Panc1 (cell line): ENCODE results near the gene TGIF1. TPM values are rescaled to one million over a fixed set of nuclear protein-coding genes. Genes with fewer than 3 reads are reported as not detected.

ENCODE experiments used
- ATAC-seq: fragments of 200-7000 bp; cut with Tn5 transposase; 2 replicates; pipeline ENCODE4 v1.9.1; 2020; ENCODE audit warnings: mild to moderate bottlenecking, moderate library complexity
- BruUV-seq: library from RNA; stranded (reverse); fragments of 400-500 nt; replicated peaks from 2 replicates; lab custom pipeline; 2021; lab: Mats Ljungman, UMichigan
- CTCF ChIA-PET: fragments of 300-600 bp; sonication (Branson Sonifier 250); formaldehyde crosslinking; loops from one replicate; lab custom pipeline; 2022; ENCODE audit warnings: antibody characterized with exemption; lab: Charles Lee
- POLR2A ChIA-PET: fragments of 300-600 bp; sonication (Branson Sonifier 250); formaldehyde crosslinking; loops from one replicate; lab custom pipeline; 2022; ENCODE audit warnings: antibody characterized with exemption; lab: Charles Lee
- DNase-seq: peaks from one replicate; pipeline ENCODE4 v3.0.0-alpha.2; 2010; ENCODE audit warnings: low read depth, low spot score
- H3K27ac ChIP-seq: 2 replicates; pipeline ENCODE4 v1.5.1; 2011; ENCODE audit warnings: mild to moderate bottlenecking, low read length, inconsistent platforms
- H3K27me3 ChIP-seq: fragments of 200-500 bp; sonication (Bioruptor generic); 2 replicates; pipeline ENCODE4 v1.6.0; 2014; ENCODE audit warnings: low read length, inconsistent platforms; ENCODE audit not compliant: control insufficient read depth, insufficient read depth
- H3K36me3 ChIP-seq: fragments of 200-500 bp; sonication (Bioruptor generic); 2 replicates; pipeline ENCODE4 v1.5.1; 2014; ENCODE audit warnings: inconsistent platforms, mild to moderate bottlenecking, low read length, moderate library complexity; ENCODE audit not compliant: control insufficient read depth, insufficient read depth
- H3K4me1 ChIP-seq: 2 replicates; pipeline ENCODE4 v1.5.1; 2011; ENCODE audit warnings: inconsistent platforms, mild to moderate bottlenecking, low read length, moderate library complexity; ENCODE audit not compliant: control insufficient read depth, insufficient read depth
- H3K4me3 ChIP-seq, 2 experiments: 2 replicates each; pipeline ENCODE4 v1.5.1; 2011 to 2012; ENCODE audit warnings: low read depth in 2 of 2, low read length in 2 of 2, mild to moderate bottlenecking in 2 of 2, inconsistent platforms in 1 of 2, moderate library complexity in 1 of 2
- H3K9me3 ChIP-seq: fragments of 200-500 bp; sonication (Bioruptor generic); 2 replicates; pipeline ENCODE4 v1.5.1; 2014; ENCODE audit warnings: low read depth, mild to moderate bottlenecking, inconsistent platforms, low read length, moderate library complexity; ENCODE audit not compliant: control insufficient read depth, insufficient read depth
- POLR2AphosphoS5 ChIP-seq: IDR thresholded peaks from 2 replicates; pipeline ENCODE4 v1.6.1; 2012; ENCODE audit warnings: mild to moderate bottlenecking, low read depth, low read length, moderate library complexity
- REST ChIP-seq, 2 experiments: IDR thresholded peaks; 2 replicates each; pipeline ENCODE4 v1.6.1; 2011 to 2012; ENCODE audit warnings: low read depth in 2 of 2, control low read depth in 1 of 2, low read length in 1 of 2, mild to moderate bottlenecking in 1 of 2, moderate library complexity in 1 of 2; ENCODE audit not compliant: insufficient read depth in 1 of 2
- SIN3A ChIP-seq: IDR thresholded peaks from 2 replicates; pipeline ENCODE4 v1.6.1; 2012; ENCODE audit warnings: low read depth, mild to moderate bottlenecking, low read length, moderate library complexity, borderline replicate concordance; ENCODE audit not compliant: insufficient read depth
- TCF7L2 ChIP-seq: IDR thresholded peaks from 2 replicates; pipeline ENCODE4 v1.6.1; 2011; ENCODE audit warnings: mild to moderate bottlenecking, low read depth, low read length, inconsistent platforms
- in situ Hi-C: cut with HindIII; loops from 2 replicates; pipeline ENCODE4 v1.10.0; 2016; ENCODE audit warnings: low sequenced_read_pairs, low pct_unique_long_range_greater_than_20kb
- intact Hi-C: fragments of 100-400 bp; cut with micrococcal nuclease; formaldehyde crosslinking; loops from one replicate; pipeline ENCODE4 v1.10.0; 2022; ENCODE audit not compliant: unreplicated experiment
- total RNA-seq: library from RNA; stranded (reverse); gene quantifications from one replicate; pipeline ENCODE4 v1.2.1, GENCODE V29; 2021; ENCODE audit not compliant: unreplicated experiment
- TF ChIP-seq, protein P1 (sequence below): fragments of 450-650 bp; IDR thresholded peaks from 2 replicates; pipeline ENCODE4 v1.5.1; 2017; ENCODE audit warnings: mild to moderate bottlenecking

Gene TGIF1
- total RNA-seq, 1 experiment from 2014 or later = 171 TPM

- no peaks in the 10 kb centered on the region; the same call in 1 of the 2 replicates for H3K9me3 ChIP-seq
- H3K27ac ChIP-seq = peak overlapping the region; percentile 100
- peaks cover 45% of the 10 kb centered on the region for H3K36me3 ChIP-seq
- in situ Hi-C loops (no loop called here), intact Hi-C loops (loop anchor here (2.0 to 5.0 kb wide), 2 partner anchors 40 to 136 kb away; no protein-coding TSS in a partner anchor)
- H3K4me3 ChIP-seq = peak overlapping the region; percentile 97 to 98
- POLR2A ChIA-PET = interaction anchor here (0.5 to 1.6 kb wide), 6 partner anchors 26 to 615 kb away, joined by 3 to 13 read pairs (median 5); no protein-coding TSS in a partner anchor
- TF ChIP-seq POLR2AphosphoS5 = peak; percentile 44; the same call in 1 of the 2 replicates
- TF ChIP-seq, protein P1, sequence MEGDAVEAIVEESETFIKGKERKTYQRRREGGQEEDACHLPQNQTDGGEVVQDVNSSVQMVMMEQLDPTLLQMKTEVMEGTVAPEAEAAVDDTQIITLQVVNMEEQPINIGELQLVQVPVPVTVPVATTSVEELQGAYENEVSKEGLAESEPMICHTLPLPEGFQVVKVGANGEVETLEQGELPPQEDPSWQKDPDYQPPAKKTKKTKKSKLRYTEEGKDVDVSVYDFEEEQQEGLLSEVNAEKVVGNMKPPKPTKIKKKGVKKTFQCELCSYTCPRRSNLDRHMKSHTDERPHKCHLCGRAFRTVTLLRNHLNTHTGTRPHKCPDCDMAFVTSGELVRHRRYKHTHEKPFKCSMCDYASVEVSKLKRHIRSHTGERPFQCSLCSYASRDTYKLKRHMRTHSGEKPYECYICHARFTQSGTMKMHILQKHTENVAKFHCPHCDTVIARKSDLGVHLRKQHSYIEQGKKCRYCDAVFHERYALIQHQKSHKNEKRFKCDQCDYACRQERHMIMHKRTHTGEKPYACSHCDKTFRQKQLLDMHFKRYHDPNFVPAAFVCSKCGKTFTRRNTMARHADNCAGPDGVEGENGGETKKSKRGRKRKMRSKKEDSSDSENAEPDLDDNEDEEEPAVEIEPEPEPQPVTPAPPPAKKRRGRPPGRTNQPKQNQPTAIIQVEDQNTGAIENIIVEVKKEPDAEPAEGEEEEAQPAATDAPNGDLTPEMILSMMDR = no peak
- H3K27me3 ChIP-seq = no peaks in the 10 kb centered on the region
- CTCF ChIA-PET = no interaction called here
- no TSS peak for BruUV-seq
- DNase-seq = no peak
- ATAC-seq = peak; percentile 6; the same call in 1 of the 2 replicates
- peaks cover 74% of the 10 kb centered on the region for H3K4me1 ChIP-seq
Observed at GRCh38 chr18:3457261-3457724, 7.3 kb downstream of the TGIF1 start.

DNA sequence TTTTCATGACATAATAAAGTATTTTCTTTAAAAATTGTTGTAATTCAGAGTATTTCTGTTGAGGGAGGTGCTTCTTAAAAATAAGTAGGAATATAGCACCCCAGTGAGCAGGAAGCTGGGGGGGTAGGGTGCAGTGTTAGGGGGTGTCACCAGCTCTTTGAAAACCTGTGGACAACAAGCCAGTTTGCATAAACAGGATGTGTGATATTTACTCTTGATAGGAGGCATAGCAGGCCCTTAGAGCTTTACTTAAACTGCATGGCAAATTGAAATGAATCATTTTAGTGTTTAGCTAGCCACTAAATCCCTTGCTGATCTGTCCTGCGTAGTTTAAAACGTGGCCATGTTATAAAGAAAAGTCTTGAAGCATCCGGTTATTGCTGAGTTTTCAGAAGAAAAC, 8.4 kb downstream of the TGIF1 start:
- H3K4me1 ChIP-seq = peaks cover 85% of the 10 kb centered on the region
- peak overlapping the region; percentile 100 for H3K27ac ChIP-seq
- H3K27me3 ChIP-seq = no peaks in the 10 kb centered on the region
- intact Hi-C loops = loop anchor here (5.0 kb wide), 1 partner anchor 39 kb away; no protein-coding TSS in a partner anchor
- ChIA-PET POLR2A (interaction anchor here (0.7 to 1.2 kb wide), 5 partner anchors 9 to 1992 kb away, joined by 3 to 13 read pairs (median 4); no protein-coding TSS in a partner anchor), CTCF (interaction anchor here (2.0 kb wide), 1 partner anchor 128 kb away, joined by 5 read pairs; no protein-coding TSS in a partner anchor)
- no peaks in the 10 kb centered on the region; the same call in 1 of the 2 replicates for H3K9me3 ChIP-seq
- peaks cover 41% of the 10 kb centered on the region for H3K36me3 ChIP-seq
- in situ Hi-C loops = no loop called here
- TF ChIP-seq POLR2AphosphoS5 (peak; percentile 38; the same call in 1 of the 2 replicates), TCF7L2 (no peak)
- no peak for DNase-seq
- H3K4me3 ChIP-seq = peak overlapping the region in 1 of 2 experiments; percentile 15; a peak in 1 of 4 replicates
- no TSS peak for BruUV-seq
- peak; percentile 9; the same call in 1 of the 2 replicates for ATAC-seq

DNA sequence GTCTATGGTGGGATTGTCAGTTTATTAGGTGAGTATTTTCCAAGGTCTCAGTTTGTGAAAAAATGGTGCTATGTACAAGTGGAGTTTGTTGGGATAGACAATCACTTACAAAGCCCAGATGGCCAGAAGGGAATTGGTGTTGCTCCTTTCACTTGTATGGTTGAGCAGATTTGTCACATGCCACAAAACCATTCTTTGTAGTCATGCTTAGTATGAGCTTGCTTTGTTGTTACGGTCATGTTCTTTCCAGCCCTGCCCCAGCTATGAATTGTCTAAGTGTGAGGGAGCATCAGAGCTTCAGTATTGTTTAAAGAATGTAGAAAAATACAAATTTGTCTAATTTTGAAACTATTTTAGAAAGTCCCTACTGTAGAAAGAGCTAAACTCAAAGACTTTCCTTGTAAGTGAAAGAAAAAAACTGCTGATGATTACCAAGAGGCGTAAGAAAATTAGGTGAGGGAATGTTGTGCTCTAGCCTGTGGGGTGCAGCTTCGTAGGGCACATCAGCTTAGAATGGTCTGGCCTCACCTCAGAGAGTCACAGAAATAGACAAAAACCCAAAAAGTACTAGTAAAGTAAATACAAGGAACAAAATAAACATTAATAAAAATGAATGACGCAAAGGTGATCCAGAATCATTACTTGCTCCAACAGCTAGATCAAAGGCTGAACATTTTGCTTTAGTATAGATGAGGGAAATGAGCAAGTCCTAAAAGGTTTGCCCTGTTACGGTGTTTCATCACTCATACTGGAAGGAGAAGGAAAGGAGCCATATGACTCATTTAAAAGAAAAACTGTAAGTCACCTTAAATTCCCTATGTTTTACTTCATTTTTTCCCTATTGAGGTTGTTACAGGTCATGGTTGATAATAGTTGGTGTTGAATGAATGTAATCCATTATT, 9.2 kb downstream of the TGIF1 start:
- intact Hi-C loops = loop anchor here (5.0 kb wide), 1 partner anchor 38 kb away; no protein-coding TSS in a partner anchor
- CTCF ChIA-PET = interaction anchor here (2.0 kb wide), 1 partner anchor 127 kb away, joined by 5 read pairs; no protein-coding TSS in a partner anchor
- Histone ChIP-seq H3K4me1 (peaks cover 83% of the 10 kb centered on the region), H3K4me3 (peak overlapping the region in 1 of 2 experiments; percentile 9; a peak in 1 of 4 replicates), H3K27me3 (no peaks in the 10 kb centered on the region), H3K9me3 (no peaks in the 10 kb centered on the region; the same call in 1 of the 2 replicates), H3K36me3 (peaks cover 41% of the 10 kb centered on the region), H3K27ac (peak overlapping the region; percentile 100)
- POLR2A ChIA-PET = interaction anchor here (0.7 to 1.2 kb wide), 6 partner anchors 9 to 1992 kb away, joined by 3 to 7 read pairs (median 4); no protein-coding TSS in a partner anchor
- in situ Hi-C loops = no loop called here
- ATAC-seq (peak; percentile 28), DNase-seq (no peak)
- BruUV-seq = no TSS peak
- TF ChIP-seq REST (IDR thresholded peaks at IDR 0.05; ENCODE audit: insufficient read depth in 1 of 2, low read depth in 2 of 2, low read length in 1 of 2) = no peak
- TF ChIP-seq TCF7L2 = peak; percentile 86
- TF ChIP-seq SIN3A = no peak
- peak; percentile 62; the same call in 1 of the 2 replicates for TF ChIP-seq POLR2AphosphoS5
- TF ChIP-seq, protein P1 = no peak
